Smooth muscle cell (in vitro differentiated cells): ENCODE results near the gene SCAMP2. TPM values are rescaled to one million over a fixed set of nuclear protein-coding genes. Genes with fewer than 3 reads are reported as not detected.

Source experiments
- DNase-seq: peaks from one replicate; lab custom pipeline; 2025; ENCODE audit not compliant: unreplicated experiment; lab: John Stamatoyannopoulos, UW
- H2AFZ ChIP-seq: fragments of 200-600 bp; sonication (generic); 2 replicates; pipeline ENCODE4 v1.6.0; 2016; ENCODE audit warnings: antibody characterized with exemption, low read depth, mild to moderate bottlenecking
- H3F3A ChIP-seq: fragments of 200-600 bp; sonication (generic); 2 replicates; pipeline ENCODE4 v1.6.0; 2017; ENCODE audit warnings: antibody characterized with exemption, low read depth
- H3K27ac ChIP-seq: fragments of 200-600 bp; sonication (generic); 2 replicates; pipeline ENCODE4 v1.5.1; 2016; ENCODE audit warnings: low read depth, mild to moderate bottlenecking
- H3K27me3 ChIP-seq: fragments of 200-600 bp; sonication (generic); 2 replicates; pipeline ENCODE4 v1.6.1; 2016; ENCODE audit warnings: low read depth, mild to moderate bottlenecking
- H3K36me3 ChIP-seq: fragments of 200-600 bp; sonication (generic); 2 replicates; pipeline ENCODE4 v1.5.1; 2016; ENCODE audit warnings: low read depth
- H3K4me1 ChIP-seq: fragments of 200-600 bp; sonication (generic); 2 replicates; pipeline ENCODE4 v1.5.1; 2016; ENCODE audit warnings: low read depth
- H3K4me2 ChIP-seq: fragments of 200-600 bp; sonication (generic); 2 replicates; pipeline ENCODE4 v1.6.0; 2016; ENCODE audit warnings: mild to moderate bottlenecking
- H3K4me3 ChIP-seq: fragments of 200-600 bp; sonication (generic); 2 replicates; pipeline ENCODE4 v1.5.1; 2016; ENCODE audit warnings: mild to moderate bottlenecking
- H3K79me2 ChIP-seq: fragments of 200-600 bp; sonication (generic); 2 replicates; pipeline ENCODE4 v1.6.0; 2016; ENCODE audit warnings: low read depth, mild to moderate bottlenecking
- H3K9ac ChIP-seq: fragments of 200-600 bp; sonication (generic); 2 replicates; pipeline ENCODE4 v1.6.0; 2016; ENCODE audit warnings: low read depth
- H3K9me3 ChIP-seq: fragments of 200-600 bp; sonication (generic); replicated peaks from 2 replicates; pipeline ENCODE4 v1.5.1; 2016; ENCODE audit warnings: low read depth
- H4K20me1 ChIP-seq: fragments of 200-600 bp; sonication (generic); 2 replicates; pipeline ENCODE4 v1.6.0; 2016; ENCODE audit warnings: low read depth
- WGBS: methylation state at CpG from one replicate; pipeline ENCODE4 v1.1.7; 2016; ENCODE audit warnings: low lambda C conversion rate; 5-methylcytosine and 5-hydroxymethylcytosine counted together
- polyA plus RNA-seq: library from polyadenylated mRNA; unstranded; fragments of >200 nt; fragmentation: Nextera tagmentation; extraction: Ambion mirVana; gene quantifications from 2 replicates; pipeline ENCODE4 v1.2.1, GENCODE V29; 2016
- total RNA-seq: library from RNA; depleted of rRNA; stranded (reverse); fragments of >200 nt; gene quantifications from 2 replicates; pipeline ENCODE4 v1.2.3, GENCODE V29; 2014
- TF ChIP-seq, protein P1 (sequence below): fragments of 200-600 bp; sonication (generic); IDR thresholded peaks from 2 replicates; pipeline ENCODE4 v1.5.1; 2017; ENCODE audit warnings: borderline replicate concordance, mild to moderate bottlenecking, antibody characterized with exemption; ENCODE audit not compliant: insufficient read depth, poor library complexity, severe bottlenecking

The SCAMP2 gene
- total and polyA plus RNA-seq, 2 experiments from 2014 or later: 55.5 to 80.3 TPM

DNA sequence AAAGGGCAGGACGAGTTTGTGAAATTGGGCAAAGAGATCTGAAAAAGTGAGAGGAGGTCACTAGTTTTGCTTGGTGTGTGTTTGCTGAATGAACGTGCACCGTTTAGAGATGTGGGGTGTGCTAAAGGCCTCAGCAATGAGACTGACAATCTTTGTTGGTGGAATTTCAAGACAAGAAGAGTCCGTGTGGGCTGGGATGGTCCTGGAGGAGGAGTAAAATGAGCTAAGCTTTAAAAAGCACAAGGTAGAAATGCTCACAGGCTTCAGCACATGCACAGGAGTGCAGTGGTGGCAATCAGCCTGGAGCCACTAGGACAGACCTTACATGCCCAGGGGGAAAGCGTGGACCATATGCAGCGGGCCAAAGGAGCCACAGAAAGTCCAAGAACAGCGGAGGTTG is 48.2 kb downstream of the SCAMP2 start:
- peaks cover 55% of the 10 kb centered on the region for H3K27me3 ChIP-seq
- H3K4me3 ChIP-seq: no peak overlapping the region
- H3K79me2 ChIP-seq: no peaks in the 10 kb centered on the region
- H2AFZ ChIP-seq: no peak overlapping the region
- no peaks in the 10 kb centered on the region for H3K36me3 ChIP-seq
- DNase-seq: no peak
- no peak overlapping the region for H3K9ac ChIP-seq
- H3K4me1 ChIP-seq: peaks cover 16% of the 10 kb centered on the region
- H3K27ac ChIP-seq: no peak overlapping the region
- H4K20me1 ChIP-seq: no peaks in the 10 kb centered on the region
- H3K9me3 ChIP-seq: no peaks in the 10 kb centered on the region
- no peak overlapping the region for H3K4me2 ChIP-seq
- 82% methylated on average over 7 of the region's 7 CpGs for WGBS
- TF ChIP-seq, protein P1, sequence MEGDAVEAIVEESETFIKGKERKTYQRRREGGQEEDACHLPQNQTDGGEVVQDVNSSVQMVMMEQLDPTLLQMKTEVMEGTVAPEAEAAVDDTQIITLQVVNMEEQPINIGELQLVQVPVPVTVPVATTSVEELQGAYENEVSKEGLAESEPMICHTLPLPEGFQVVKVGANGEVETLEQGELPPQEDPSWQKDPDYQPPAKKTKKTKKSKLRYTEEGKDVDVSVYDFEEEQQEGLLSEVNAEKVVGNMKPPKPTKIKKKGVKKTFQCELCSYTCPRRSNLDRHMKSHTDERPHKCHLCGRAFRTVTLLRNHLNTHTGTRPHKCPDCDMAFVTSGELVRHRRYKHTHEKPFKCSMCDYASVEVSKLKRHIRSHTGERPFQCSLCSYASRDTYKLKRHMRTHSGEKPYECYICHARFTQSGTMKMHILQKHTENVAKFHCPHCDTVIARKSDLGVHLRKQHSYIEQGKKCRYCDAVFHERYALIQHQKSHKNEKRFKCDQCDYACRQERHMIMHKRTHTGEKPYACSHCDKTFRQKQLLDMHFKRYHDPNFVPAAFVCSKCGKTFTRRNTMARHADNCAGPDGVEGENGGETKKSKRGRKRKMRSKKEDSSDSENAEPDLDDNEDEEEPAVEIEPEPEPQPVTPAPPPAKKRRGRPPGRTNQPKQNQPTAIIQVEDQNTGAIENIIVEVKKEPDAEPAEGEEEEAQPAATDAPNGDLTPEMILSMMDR: no peak
- H3F3A ChIP-seq: no peaks in the 10 kb centered on the region

DNA sequence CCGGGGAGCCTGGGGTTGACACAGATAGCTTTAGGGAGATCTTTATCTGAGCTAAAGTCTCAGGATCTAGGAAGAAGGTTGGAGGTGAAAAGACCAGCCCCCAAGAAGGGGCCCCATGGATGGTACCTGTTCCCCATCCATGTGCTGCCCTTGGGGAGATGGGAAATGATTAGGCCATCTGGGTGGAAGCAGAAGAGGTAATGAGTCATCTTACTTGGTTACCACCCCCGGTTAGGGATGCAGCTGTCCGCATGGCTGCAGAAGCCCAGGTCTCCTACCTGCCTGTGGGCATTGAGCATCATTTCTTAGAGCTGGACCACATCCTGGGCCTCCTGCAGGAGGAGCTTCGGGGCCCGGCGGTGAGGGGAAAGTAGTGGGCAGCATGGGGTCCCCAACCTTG is 49.8 kb downstream of the SCAMP2 start:
- Histone ChIP-seq H3F3A (no peaks in the 10 kb centered on the region), H3K36me3 (no peaks in the 10 kb centered on the region), H3K4me1 (peaks cover 16% of the 10 kb centered on the region), H3K9ac (no peak overlapping the region), H3K79me2 (no peaks in the 10 kb centered on the region), H3K4me3 (no peak overlapping the region), H3K27me3 (peaks cover 42% of the 10 kb centered on the region), H3K4me2 (no peak overlapping the region), H4K20me1 (no peaks in the 10 kb centered on the region), H3K9me3 (no peaks in the 10 kb centered on the region), H2AFZ (no peak overlapping the region), H3K27ac (no peak overlapping the region)
- 76% methylated on average over 6 of the region's 6 CpGs for WGBS
- DNase-seq: no peak
- TF ChIP-seq, protein P1: no peak

DNA sequence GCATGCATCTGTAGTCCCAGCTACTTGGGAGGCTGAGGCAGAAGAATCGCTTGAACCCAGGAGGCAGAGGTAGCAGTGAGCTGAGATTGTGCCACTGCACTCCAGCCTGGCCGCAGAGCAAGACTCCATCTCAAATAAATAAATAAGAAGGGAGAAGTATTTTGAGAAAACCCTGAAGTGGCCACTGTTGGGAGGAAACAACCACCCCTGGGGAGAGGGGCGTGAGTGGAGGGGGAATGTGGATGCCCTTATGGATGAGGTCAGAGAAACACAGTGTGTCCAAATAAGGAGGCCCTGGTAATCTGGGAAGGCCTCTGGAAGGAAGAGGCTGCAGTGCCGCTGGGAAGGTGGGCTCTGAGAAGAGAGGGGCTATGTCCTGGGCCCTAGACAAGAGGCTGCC is 50.9 kb downstream of the SCAMP2 start:
- H3K27me3 ChIP-seq: peaks cover 31% of the 10 kb centered on the region
- H3F3A ChIP-seq: no peaks in the 10 kb centered on the region
- no peak overlapping the region for H2AFZ ChIP-seq
- TF ChIP-seq, protein P1: no peak
- no peaks in the 10 kb centered on the region for H4K20me1 ChIP-seq
- WGBS: 87% methylated on average over 4 of the region's 4 CpGs
- no peak overlapping the region for H3K4me3 ChIP-seq
- no peak overlapping the region for H3K9ac ChIP-seq
- H3K27ac ChIP-seq: no peak overlapping the region
- no peaks in the 10 kb centered on the region for H3K9me3 ChIP-seq
- peaks cover 16% of the 10 kb centered on the region for H3K4me1 ChIP-seq
- DNase-seq: no peak
- no peaks in the 10 kb centered on the region for H3K79me2 ChIP-seq
- H3K36me3 ChIP-seq: no peaks in the 10 kb centered on the region
- no peak overlapping the region for H3K4me2 ChIP-seq

DNA sequence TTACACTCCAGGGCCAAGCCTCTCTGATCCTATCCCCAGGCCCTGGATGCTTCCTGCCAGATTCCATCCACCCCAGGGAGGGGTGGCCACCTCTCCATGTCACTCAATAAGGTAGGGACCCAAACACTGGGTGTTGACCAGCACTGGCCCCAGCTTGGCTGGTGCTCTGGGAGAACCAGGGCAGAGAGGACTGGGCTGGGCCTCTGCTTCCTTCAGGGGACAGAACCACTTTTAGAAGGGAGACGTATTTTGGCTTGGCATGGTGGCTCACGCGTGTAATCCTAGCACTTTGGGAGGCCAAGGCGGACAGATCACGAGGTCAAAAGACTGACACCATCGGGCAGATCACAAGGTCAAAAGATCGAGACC is 51.4 kb downstream of the SCAMP2 start:
- Histone ChIP-seq H3K4me1 (peaks cover 16% of the 10 kb centered on the region), H3K9ac (no peak overlapping the region), H3K27ac (no peak overlapping the region), H3K4me3 (no peak overlapping the region), H3K79me2 (no peaks in the 10 kb centered on the region), H2AFZ (no peak overlapping the region), H3K9me3 (no peaks in the 10 kb centered on the region), H3K27me3 (peaks cover 27% of the 10 kb centered on the region), H3K4me2 (no peak overlapping the region), H3K36me3 (no peaks in the 10 kb centered on the region), H4K20me1 (no peaks in the 10 kb centered on the region), H3F3A (no peaks in the 10 kb centered on the region)
- TF ChIP-seq, protein P1: no peak
- no peak for DNase-seq
- WGBS: 88% methylated on average over 7 of the region's 7 CpGs
